HepG2 (cell line): ENCODE measurements around the gene ADAMTS4. TPM values are rescaled to one million over a fixed set of nuclear protein-coding genes. Genes with fewer than 3 reads are reported as not detected.

Experiments
- CREB3 ChIP-seq: sonication (generic); formaldehyde crosslinking; IDR thresholded peaks from 2 replicates; pipeline ENCODE4 v1.5.0; 2020; ENCODE audit warnings: missing genetic modification reagents
- DDIT3 ChIP-seq: sonication (generic); formaldehyde crosslinking; IDR thresholded peaks from 2 replicates; pipeline ENCODE4 v1.4.0; 2020; ENCODE audit warnings: mild to moderate bottlenecking, missing genetic modification reagents
- GPN1 ChIP-seq: sonication (generic); formaldehyde crosslinking; IDR thresholded peaks from 2 replicates; pipeline ENCODE4 v1.5.1; 2020; ENCODE audit warnings: missing genetic modification reagents, borderline replicate concordance
- HMGA1 ChIP-seq: sonication (generic); formaldehyde crosslinking; conservative IDR thresholded peaks from 2 replicates; pipeline ENCODE4 v1.4.0; 2020; ENCODE audit warnings: missing genetic modification reagents
- KDM4B ChIP-seq: sonication (generic); formaldehyde crosslinking; IDR thresholded peaks from 2 replicates; pipeline ENCODE4 v1.4.0; 2020; ENCODE audit warnings: missing genetic modification reagents
- MXD1 ChIP-seq: sonication (generic); formaldehyde crosslinking; IDR thresholded peaks from 2 replicates; pipeline ENCODE4 v1.4.0; 2020; ENCODE audit warnings: mild to moderate bottlenecking, missing genetic modification reagents
- PBX3 ChIP-seq: sonication (generic); formaldehyde crosslinking; IDR thresholded peaks from 2 replicates; pipeline ENCODE4 v1.8.1; 2023; ENCODE audit warnings: missing genetic modification reagents, inconsistent platforms, borderline replicate concordance
- RERE ChIP-seq: IDR thresholded peaks from 2 replicates; pipeline ENCODE4 v1.6.1; 2016; ENCODE audit warnings: low read depth, missing genetic modification reagents, missing compliant biosample characterization
- RFX5 ChIP-seq: IDR thresholded peaks from 2 replicates; pipeline ENCODE4 v1.6.1; 2011; ENCODE audit warnings: low read depth, low read length, improper control_type of control experiment
- TRIM24 ChIP-seq: sonication (generic); formaldehyde crosslinking; IDR thresholded peaks from 2 replicates; pipeline ENCODE4 v1.8.0; 2022; ENCODE audit warnings: mild to moderate bottlenecking, missing genetic modification reagents
- TSC22D2 ChIP-seq: sonication (generic); formaldehyde crosslinking; IDR thresholded peaks from 2 replicates; pipeline ENCODE4 v1.5.1; 2020; ENCODE audit warnings: missing genetic modification reagents, mild to moderate bottlenecking, borderline replicate concordance
- ZFP36 ChIP-seq: fragments of 150-350 bp; IDR thresholded peaks from 2 replicates; pipeline ENCODE4 v1.6.1; 2018; ENCODE audit warnings: borderline replicate concordance, low read length, low read depth; ENCODE audit not compliant: partially characterized antibody
- ZFP62 ChIP-seq: sonication (generic); formaldehyde crosslinking; IDR thresholded peaks from 2 replicates; pipeline ENCODE4 v1.4.0; 2020; ENCODE audit warnings: missing genetic modification reagents
- ZNF10 ChIP-seq: sonication (generic); formaldehyde crosslinking; IDR thresholded peaks from 2 replicates; pipeline ENCODE4 v1.4.0; 2020; ENCODE audit warnings: mild to moderate bottlenecking, low read depth, missing genetic modification reagents, borderline replicate concordance
- ZNF496 ChIP-seq: sonication (generic); formaldehyde crosslinking; IDR thresholded peaks from 2 replicates; pipeline ENCODE4 v1.8.1; 2023; ENCODE audit warnings: mild to moderate bottlenecking, moderate library complexity, missing genetic modification reagents; ENCODE audit not compliant: insufficient replicate concordance
- ZNF501 ChIP-seq: sonication (generic); formaldehyde crosslinking; IDR thresholded peaks from 2 replicates; pipeline ENCODE4 v1.5.1; 2020; ENCODE audit warnings: mild to moderate bottlenecking, moderate library complexity, missing genetic modification reagents
- ZNF512 ChIP-seq: sonication (generic); formaldehyde crosslinking; IDR thresholded peaks from 2 replicates; pipeline ENCODE4 v1.4.0; 2020; ENCODE audit warnings: mild to moderate bottlenecking, missing genetic modification reagents
- ZNF552 ChIP-seq: sonication (generic); formaldehyde crosslinking; IDR thresholded peaks from 2 replicates; pipeline ENCODE4 v1.9.0; 2022; ENCODE audit warnings: missing genetic modification reagents, mild to moderate bottlenecking, borderline replicate concordance
- ZNF644 ChIP-seq: IDR thresholded peaks from 2 replicates; pipeline ENCODE4 v1.6.1; 2016; ENCODE audit warnings: low read depth
- polyA plus RNA-seq, 8 experiments: library from polyadenylated mRNA; depleted of rRNA in 3 of 8; stranded (reverse) in 7 of 8; unstranded in 1 of 8; fragments of >200 nt; fragmentation: Illumina TruSeq in 4 of 8; extraction: Trizol in 4 of 8; gene quantifications; 2 replicates each; pipeline versions ENCODE4 v1.2.1 to v1.2.3, GENCODE V29; 2011 to 2016; ENCODE audit warnings: low read depth in 4 of 8, missing spikeins in 1 of 8, mixed read lengths in 1 of 8; ENCODE audit not compliant: insufficient read depth in 1 of 8
- total RNA-seq, 5 experiments: library from RNA; depleted of rRNA; stranded (reverse); fragments of >200 nt; fragmentation: Illumina TruSeq; extraction: Trizol; gene quantifications; 2 replicates each; pipeline ENCODE4 v1.2.3, GENCODE V29; 2016; ENCODE audit warnings: low read depth in 1 of 5

Gene ADAMTS4
- total and polyA plus RNA-seq, 2 of the 13 experiments (the other 11 are each of a cell fraction or from before 2014, with no cell fraction given), result 0.51 to 1.7 TPM

- TF ChIP-seq HMGA1 (CRISPR knock-in tag), result no peak
- no peak for TF ChIP-seq GPN1 (CRISPR knock-in tag)
- 0 out of 2 replicates have a peak, but pooled peaks have one; percentile 28 for TF ChIP-seq RERE (CRISPR knock-in tag)
- TF ChIP-seq ZNF10 (CRISPR knock-in tag), result no peak
- TF ChIP-seq KDM4B (CRISPR knock-in tag), result no peak
- TF ChIP-seq TSC22D2, result no peak
- 0 out of 2 replicates have a peak, but pooled peaks have one; percentile 21 for TF ChIP-seq ZNF501 (CRISPR knock-in tag)
- no peak for TF ChIP-seq ZNF552 (CRISPR knock-in tag)
- TF ChIP-seq RFX5, result no peak
- TF ChIP-seq MXD1 (CRISPR knock-in tag), result no peak
- no peak for TF ChIP-seq ZNF512
- TF ChIP-seq TRIM24 (CRISPR knock-in tag), result peak; percentile 82
- TF ChIP-seq ZNF496 (CRISPR knock-in tag), result no peak
- TF ChIP-seq ZFP62, result no peak
- TF ChIP-seq PBX3, result no peak
- TF ChIP-seq ZNF644 (CRISPR knock-in tag), result no peak
- TF ChIP-seq CREB3 (CRISPR knock-in tag), result no peak
- no peak for TF ChIP-seq DDIT3 (CRISPR knock-in tag)
- TF ChIP-seq ZFP36, result no peak
Observed at GRCh38 chr1:161238039-161238473, 39.2 kb upstream of the ADAMTS4 start, which contains the start of gene NR1I3 (continued).
